ENCODE data around the gene BANP.
A peak's percentile ranks its signal among the peaks of the same experiment; 100 is the strongest.
"Not testable (repeated sequence)": the region's sequence is repeated elsewhere in the genome, so short reads cannot be mapped to it uniquely, and the experiment has no call there.

The BANP gene, protein sequence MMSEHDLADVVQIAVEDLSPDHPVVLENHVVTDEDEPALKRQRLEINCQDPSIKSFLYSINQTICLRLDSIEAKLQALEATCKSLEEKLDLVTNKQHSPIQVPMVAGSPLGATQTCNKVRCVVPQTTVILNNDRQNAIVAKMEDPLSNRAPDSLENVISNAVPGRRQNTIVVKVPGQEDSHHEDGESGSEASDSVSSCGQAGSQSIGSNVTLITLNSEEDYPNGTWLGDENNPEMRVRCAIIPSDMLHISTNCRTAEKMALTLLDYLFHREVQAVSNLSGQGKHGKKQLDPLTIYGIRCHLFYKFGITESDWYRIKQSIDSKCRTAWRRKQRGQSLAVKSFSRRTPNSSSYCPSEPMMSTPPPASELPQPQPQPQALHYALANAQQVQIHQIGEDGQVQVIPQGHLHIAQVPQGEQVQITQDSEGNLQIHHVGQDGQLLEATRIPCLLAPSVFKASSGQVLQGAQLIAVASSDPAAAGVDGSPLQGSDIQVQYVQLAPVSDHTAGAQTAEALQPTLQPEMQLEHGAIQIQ

GRCh38 chr16:87950765-87951551 is at the start of gene BANP:
Gene BANP, plus strand, starts transcription at chr16:87951434. Its CDS starts 23,682 bp downstream, at chr16:87975116.
- H3K4me3 ChIP-seq (IDR thresholded peaks at IDR 0.05; ENCODE audit: insufficient read depth, low read depth, low read length), result no peak within 1 kb of the TSS

GRCh38 chr16:87904963-87905362 is 46.3 kb upstream of the BANP start:
- H4K20me1 ChIP-seq (ENCODE audit: insufficient read depth); H3K4me1 ChIP-seq (ENCODE audit: low read depth, poor library complexity, severe bottlenecking); H2AFZ ChIP-seq (ENCODE audit: low read depth); H3K79me2 ChIP-seq (ENCODE audit: insufficient read depth, low read depth); H3K36me3 ChIP-seq (ENCODE audit: insufficient read depth); H3K9ac ChIP-seq; H3K4me3 ChIP-seq (IDR thresholded peaks at IDR 0.05; ENCODE audit: insufficient read depth, low read depth, low read length); H3K4me2 ChIP-seq; H3K27ac ChIP-seq: not testable (repeated sequence)
- peaks cover 24% of the 10 kb centered on the region for H3K27me3 ChIP-seq (ENCODE audit: insufficient read depth, low read depth)

More at GRCh38 chr16:87950765-87951551, at the start of gene BANP:
- Histone ChIP-seq H3K27me3 (ENCODE audit: insufficient read depth, low read depth) (no peaks in the 10 kb centered on the region; the same call in 1 of the 2 replicates), H4K20me1 (ENCODE audit: insufficient read depth) (no peaks in the 10 kb centered on the region), H3K27ac (peak within 1 kb of the TSS; percentile 90), H3K36me3 (ENCODE audit: insufficient read depth) (no peaks in the 10 kb centered on the region), H3K9ac (peak within 1 kb of the TSS; percentile 98), H3K79me2 (ENCODE audit: insufficient read depth, low read depth) (peaks cover 37% of the 10 kb centered on the region; the same call in 1 of the 2 replicates), H2AFZ (ENCODE audit: low read depth) (peak within 1 kb of the TSS; percentile 88), H3K4me1 (ENCODE audit: low read depth, poor library complexity, severe bottlenecking) (peaks cover 33% of the 10 kb centered on the region), H3K4me2 (peak within 1 kb of the TSS; percentile 82)
- TF ChIP-seq, protein P1, sequence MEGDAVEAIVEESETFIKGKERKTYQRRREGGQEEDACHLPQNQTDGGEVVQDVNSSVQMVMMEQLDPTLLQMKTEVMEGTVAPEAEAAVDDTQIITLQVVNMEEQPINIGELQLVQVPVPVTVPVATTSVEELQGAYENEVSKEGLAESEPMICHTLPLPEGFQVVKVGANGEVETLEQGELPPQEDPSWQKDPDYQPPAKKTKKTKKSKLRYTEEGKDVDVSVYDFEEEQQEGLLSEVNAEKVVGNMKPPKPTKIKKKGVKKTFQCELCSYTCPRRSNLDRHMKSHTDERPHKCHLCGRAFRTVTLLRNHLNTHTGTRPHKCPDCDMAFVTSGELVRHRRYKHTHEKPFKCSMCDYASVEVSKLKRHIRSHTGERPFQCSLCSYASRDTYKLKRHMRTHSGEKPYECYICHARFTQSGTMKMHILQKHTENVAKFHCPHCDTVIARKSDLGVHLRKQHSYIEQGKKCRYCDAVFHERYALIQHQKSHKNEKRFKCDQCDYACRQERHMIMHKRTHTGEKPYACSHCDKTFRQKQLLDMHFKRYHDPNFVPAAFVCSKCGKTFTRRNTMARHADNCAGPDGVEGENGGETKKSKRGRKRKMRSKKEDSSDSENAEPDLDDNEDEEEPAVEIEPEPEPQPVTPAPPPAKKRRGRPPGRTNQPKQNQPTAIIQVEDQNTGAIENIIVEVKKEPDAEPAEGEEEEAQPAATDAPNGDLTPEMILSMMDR (conservative IDR thresholded peaks at IDR 0.05; ENCODE audit: low read depth, low read length), result peak; percentile 65

- not testable (repeated sequence) for H3K4me1 ChIP-seq (ENCODE audit: low read depth, poor library complexity, severe bottlenecking); H3K4me2 ChIP-seq; H3K27ac ChIP-seq
Measured at GRCh38 chr16:87905521-87905920, 45.7 kb upstream of the BANP start.

GRCh38 chr16:87908101-87908500 is 43.1 kb upstream of the BANP start:
- not testable (repeated sequence) for H3K9ac ChIP-seq; H3K4me2 ChIP-seq; H3K27ac ChIP-seq; H4K20me1 ChIP-seq (ENCODE audit: insufficient read depth); H3K4me3 ChIP-seq (IDR thresholded peaks at IDR 0.05; ENCODE audit: insufficient read depth, low read depth, low read length); H2AFZ ChIP-seq (ENCODE audit: low read depth); H3K79me2 ChIP-seq (ENCODE audit: insufficient read depth, low read depth); H3K36me3 ChIP-seq (ENCODE audit: insufficient read depth); H3K4me1 ChIP-seq (ENCODE audit: low read depth, poor library complexity, severe bottlenecking)
- peaks cover 37% of the 10 kb centered on the region for H3K27me3 ChIP-seq (ENCODE audit: insufficient read depth, low read depth)

More at GRCh38 chr16:87905521-87905920, 45.7 kb upstream of the BANP start:
- not testable (repeated sequence) for H3K4me3 ChIP-seq (IDR thresholded peaks at IDR 0.05; ENCODE audit: insufficient read depth, low read depth, low read length); H2AFZ ChIP-seq (ENCODE audit: low read depth); H3K36me3 ChIP-seq (ENCODE audit: insufficient read depth); H3K9ac ChIP-seq; H4K20me1 ChIP-seq (ENCODE audit: insufficient read depth); H3K79me2 ChIP-seq (ENCODE audit: insufficient read depth, low read depth)
- peaks cover 23% of the 10 kb centered on the region for H3K27me3 ChIP-seq (ENCODE audit: insufficient read depth, low read depth)

DNA sequence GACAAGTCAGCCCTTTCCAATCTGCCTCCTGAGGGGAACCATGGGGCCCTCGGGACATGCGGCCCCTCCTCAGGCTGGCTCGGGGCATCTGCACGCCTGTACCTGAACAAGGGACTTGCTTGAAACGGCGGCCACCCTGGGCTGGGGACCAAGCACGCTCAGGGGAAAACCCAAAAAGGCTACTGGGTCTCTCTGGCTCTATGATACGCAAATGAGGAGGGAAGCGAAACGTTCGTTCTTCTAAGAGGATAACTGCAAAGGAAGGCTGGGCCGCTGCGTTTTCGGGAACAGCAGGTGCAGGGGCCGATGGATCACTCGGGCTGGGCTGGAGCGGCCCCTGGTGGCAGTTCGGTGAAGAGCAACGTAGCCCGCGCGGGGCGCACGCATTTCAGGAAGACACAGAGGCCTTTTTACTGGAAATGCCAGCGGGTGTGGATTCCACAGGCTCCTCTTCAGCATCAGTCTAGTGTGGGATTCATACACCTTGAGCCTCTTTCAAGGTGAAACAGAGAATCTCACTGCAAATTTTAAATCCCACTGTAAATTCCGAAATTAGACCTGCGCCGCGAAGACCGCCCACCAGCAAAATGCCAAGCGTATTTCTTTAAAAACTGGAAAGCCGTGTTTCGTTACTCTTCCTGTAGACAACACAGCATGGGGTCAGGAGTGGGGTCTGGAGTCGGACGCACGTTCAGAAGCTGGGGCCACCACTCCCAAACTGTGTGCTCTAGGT is 41.9 kb upstream of the BANP start:
- not testable (repeated sequence) for H3K9ac ChIP-seq; H3K36me3 ChIP-seq (ENCODE audit: insufficient read depth); H3K4me1 ChIP-seq (ENCODE audit: low read depth, poor library complexity, severe bottlenecking); H3K79me2 ChIP-seq (ENCODE audit: insufficient read depth, low read depth); H4K20me1 ChIP-seq (ENCODE audit: insufficient read depth); H3K27ac ChIP-seq; H3K4me3 ChIP-seq (IDR thresholded peaks at IDR 0.05; ENCODE audit: insufficient read depth, low read depth, low read length)
- TF ChIP-seq, protein P1 (conservative IDR thresholded peaks at IDR 0.05; ENCODE audit: low read depth, low read length), result peak; percentile 85
- Histone ChIP-seq H3K4me2 (peak overlapping the region; percentile 36; the same call in 1 of the 2 replicates), H3K27me3 (ENCODE audit: insufficient read depth, low read depth) (peaks cover 42% of the 10 kb centered on the region), H2AFZ (ENCODE audit: low read depth) (peak overlapping the region; percentile 44; the same call in 1 of the 2 replicates)

GRCh38 chr16:87911106-87911763 is 40.0 kb upstream of the BANP start:
- H3K36me3 ChIP-seq (ENCODE audit: insufficient read depth), result not testable (repeated sequence)

GRCh38 chr16:87912691-87913090 is 38.5 kb upstream of the BANP start:
- H3K9ac ChIP-seq; H3K27ac ChIP-seq; H3K4me3 ChIP-seq (IDR thresholded peaks at IDR 0.05; ENCODE audit: insufficient read depth, low read depth, low read length); H3K36me3 ChIP-seq (ENCODE audit: insufficient read depth); H3K4me1 ChIP-seq (ENCODE audit: low read depth, poor library complexity, severe bottlenecking); H3K4me2 ChIP-seq; H2AFZ ChIP-seq (ENCODE audit: low read depth); H3K79me2 ChIP-seq (ENCODE audit: insufficient read depth, low read depth); H4K20me1 ChIP-seq (ENCODE audit: insufficient read depth): not testable (repeated sequence)
- H3K27me3 ChIP-seq (ENCODE audit: insufficient read depth, low read depth), result peaks cover 36% of the 10 kb centered on the region; the same call in 1 of the 2 replicates

More at GRCh38 chr16:87911106-87911763, 40.0 kb upstream of the BANP start:
- not testable (repeated sequence) for H3K9ac ChIP-seq; H3K79me2 ChIP-seq (ENCODE audit: insufficient read depth, low read depth); H3K4me2 ChIP-seq; H3K4me1 ChIP-seq (ENCODE audit: low read depth, poor library complexity, severe bottlenecking); H2AFZ ChIP-seq (ENCODE audit: low read depth); H4K20me1 ChIP-seq (ENCODE audit: insufficient read depth); H3K27ac ChIP-seq; H3K4me3 ChIP-seq (IDR thresholded peaks at IDR 0.05; ENCODE audit: insufficient read depth, low read depth, low read length)
- peaks cover 41% of the 10 kb centered on the region; the same call in 1 of the 2 replicates for H3K27me3 ChIP-seq (ENCODE audit: insufficient read depth, low read depth)

All from KMS-11 (cell line).